AG04450 (cell line): ENCODE data around the gene ANKS1B. TPM values are rescaled to one million over a fixed set of nuclear protein-coding genes. Genes with fewer than 3 reads are reported as not detected.

Experiments
- CTCF ChIA-PET: fragments of 300-600, 350-600 bp; formaldehyde crosslinking; extraction: SDS; loops from one replicate; lab custom pipeline; 2022; ENCODE audit warnings: antibody characterized with exemption, inconsistent platforms; lab: Charles Lee
- POLR2A ChIA-PET: fragments of 350-600 bp; formaldehyde crosslinking; extraction: SDS; loops from one replicate; lab custom pipeline; 2021; ENCODE audit warnings: antibody characterized with exemption, inconsistent platforms; lab: Yijun Ruan, JAX
- DNase-seq: peaks from one replicate; pipeline ENCODE4 v3.0.0-alpha.2; 2011; ENCODE audit warnings: low read depth, low spot score
- H3K27ac ChIP-seq: one replicate; pipeline ENCODE4 v1.5.1; 2012; ENCODE audit warnings: low read depth, low read length, control low read depth
- H3K27me3 ChIP-seq: one replicate; pipeline ENCODE4 v1.6.0; 2012; ENCODE audit warnings: low read length; ENCODE audit not compliant: control insufficient read depth, insufficient read depth
- H3K4me3 ChIP-seq: 2 replicates; pipeline ENCODE4 v1.5.1; 2011; ENCODE audit warnings: mild to moderate bottlenecking, low read depth, low read length, control low read depth
- H3K9me3 ChIP-seq: 2 replicates; pipeline ENCODE4 v1.5.1; 2012; ENCODE audit warnings: low read length; ENCODE audit not compliant: control insufficient read depth, insufficient read depth
- polyA plus RNA-seq: library from polyadenylated mRNA; depleted of rRNA; stranded (reverse); fragments of >200 nt; gene quantifications from 2 replicates; pipeline ENCODE4 v1.2.3, GENCODE V29; 2011
- TF ChIP-seq, protein P1 (sequence below): IDR thresholded peaks from 2 replicates; pipeline ENCODE4 v1.5.1; 2011; ENCODE audit warnings: low read depth, low read length, control low read depth, inconsistent platforms

ANKS1B gene
- polyA plus RNA-seq, 1 experiment, result 0.22 TPM

DNA sequence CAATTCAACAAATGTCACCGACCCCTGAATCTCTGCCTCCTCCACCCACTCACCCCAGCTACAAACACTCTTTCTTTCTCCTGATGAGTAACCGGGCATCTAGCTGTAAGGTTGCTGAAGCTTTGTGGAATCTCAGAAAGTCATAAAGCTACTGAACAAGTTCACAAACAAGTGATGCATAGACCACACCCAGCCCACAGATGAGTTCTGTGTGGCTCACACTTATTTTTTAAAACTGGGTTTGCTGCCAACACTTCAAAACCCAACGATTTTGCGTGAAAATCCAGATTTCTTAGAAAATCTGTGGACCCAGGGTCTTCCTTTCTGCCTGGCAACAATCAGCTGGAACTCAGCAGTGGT is 1243.6 kb downstream of the ANKS1B start:
- ChIA-PET POLR2A (no interaction called here), CTCF (interaction anchor here (0.8 to 0.9 kb wide), 2 partner anchors 16 to 257 kb away, joined by 3 to 5 read pairs; no protein-coding TSS in a partner anchor)
- H3K27me3 ChIP-seq, result no peaks in the 10 kb centered on the region
- no peaks in the 10 kb centered on the region; the same call in 1 of the 2 replicates for H3K9me3 ChIP-seq
- no peak overlapping the region for H3K4me3 ChIP-seq
- DNase-seq, result no peak
- TF ChIP-seq, protein P1, sequence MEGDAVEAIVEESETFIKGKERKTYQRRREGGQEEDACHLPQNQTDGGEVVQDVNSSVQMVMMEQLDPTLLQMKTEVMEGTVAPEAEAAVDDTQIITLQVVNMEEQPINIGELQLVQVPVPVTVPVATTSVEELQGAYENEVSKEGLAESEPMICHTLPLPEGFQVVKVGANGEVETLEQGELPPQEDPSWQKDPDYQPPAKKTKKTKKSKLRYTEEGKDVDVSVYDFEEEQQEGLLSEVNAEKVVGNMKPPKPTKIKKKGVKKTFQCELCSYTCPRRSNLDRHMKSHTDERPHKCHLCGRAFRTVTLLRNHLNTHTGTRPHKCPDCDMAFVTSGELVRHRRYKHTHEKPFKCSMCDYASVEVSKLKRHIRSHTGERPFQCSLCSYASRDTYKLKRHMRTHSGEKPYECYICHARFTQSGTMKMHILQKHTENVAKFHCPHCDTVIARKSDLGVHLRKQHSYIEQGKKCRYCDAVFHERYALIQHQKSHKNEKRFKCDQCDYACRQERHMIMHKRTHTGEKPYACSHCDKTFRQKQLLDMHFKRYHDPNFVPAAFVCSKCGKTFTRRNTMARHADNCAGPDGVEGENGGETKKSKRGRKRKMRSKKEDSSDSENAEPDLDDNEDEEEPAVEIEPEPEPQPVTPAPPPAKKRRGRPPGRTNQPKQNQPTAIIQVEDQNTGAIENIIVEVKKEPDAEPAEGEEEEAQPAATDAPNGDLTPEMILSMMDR, result no peak
- H3K27ac ChIP-seq, result no peak overlapping the region

DNA sequence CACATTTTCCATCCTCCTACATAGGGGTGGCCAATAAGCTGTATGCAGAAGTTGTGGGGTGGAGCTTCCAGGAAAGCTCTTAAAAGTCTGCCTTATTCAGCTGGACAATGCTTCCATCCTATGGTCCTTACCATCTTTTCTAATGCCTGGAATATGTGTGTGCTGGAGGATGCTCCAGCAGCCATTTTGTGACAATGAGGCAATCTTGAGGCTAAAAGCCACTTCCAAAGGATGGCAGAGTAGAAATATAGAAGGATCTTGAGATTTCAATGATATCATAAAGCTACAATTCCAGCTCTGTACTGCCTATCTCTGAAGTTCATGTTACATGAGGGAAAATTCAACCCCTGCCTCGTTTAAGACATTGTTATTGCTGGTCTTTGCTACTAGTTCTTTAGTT is 1244.0 kb downstream of the ANKS1B start:
- DNase-seq, result no peak
- Histone ChIP-seq H3K4me3 (no peak overlapping the region), H3K27ac (no peak overlapping the region), H3K27me3 (no peaks in the 10 kb centered on the region), H3K9me3 (no peaks in the 10 kb centered on the region; the same call in 1 of the 2 replicates)
- ChIA-PET POLR2A (no interaction called here), CTCF (interaction anchor here (0.8 to 0.9 kb wide), 2 partner anchors 16 to 258 kb away, joined by 3 to 5 read pairs; no protein-coding TSS in a partner anchor)
- TF ChIP-seq, protein P1, result no peak

DNA sequence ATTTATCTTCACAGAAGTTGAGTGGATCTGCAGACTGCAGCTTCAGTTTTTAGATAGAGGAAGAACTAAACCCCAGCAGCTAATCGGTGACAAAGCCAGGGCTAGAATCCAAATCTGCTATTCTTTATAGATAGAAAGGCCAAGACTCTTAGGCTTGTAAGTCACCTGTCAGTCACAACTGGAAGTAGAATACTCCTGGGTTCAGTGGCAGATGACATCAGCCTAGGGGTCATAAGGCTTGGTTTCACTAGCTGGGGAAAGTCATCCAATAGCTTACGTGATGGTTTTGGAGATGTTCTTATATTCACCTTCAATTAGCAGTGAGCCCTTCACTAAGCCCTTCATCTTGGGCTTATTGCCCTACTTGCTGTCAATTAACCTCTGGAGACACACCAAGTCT is 1246.2 kb downstream of the ANKS1B start:
- Histone ChIP-seq H3K4me3 (no peak overlapping the region), H3K9me3 (no peaks in the 10 kb centered on the region), H3K27me3 (no peaks in the 10 kb centered on the region), H3K27ac (no peak overlapping the region)
- DNase-seq, result no peak
- ChIA-PET POLR2A (no interaction called here), CTCF (interaction anchor here (1.1 kb wide), 2 partner anchors 11 to 260 kb away, joined by 3 read pairs; no protein-coding TSS in a partner anchor)
- TF ChIP-seq, protein P1, result no peak

DNA sequence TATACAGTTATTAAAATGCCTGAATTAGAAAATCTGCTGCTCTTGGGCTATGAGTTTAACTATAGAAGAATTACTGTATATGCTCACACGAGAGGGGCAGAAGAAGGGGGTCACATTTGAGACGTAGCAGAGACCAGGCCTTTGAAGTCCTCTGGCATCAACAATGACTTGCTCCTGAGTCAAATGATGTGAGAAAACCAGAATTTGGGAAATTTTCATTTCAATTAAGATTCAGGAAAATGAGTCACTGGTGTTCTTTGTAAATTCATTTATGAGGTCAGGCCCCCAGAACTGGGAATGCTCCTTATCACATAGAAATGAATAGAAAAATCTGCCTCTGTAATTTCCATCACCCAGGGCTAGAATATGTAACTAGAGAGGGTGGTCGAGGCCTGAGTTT is 1246.7 kb downstream of the ANKS1B start:
- H3K27ac ChIP-seq, result no peak overlapping the region
- H3K9me3 ChIP-seq, result no peaks in the 10 kb centered on the region
- DNase-seq, result no peak
- TF ChIP-seq, protein P1, result no peak
- no peak overlapping the region for H3K4me3 ChIP-seq
- CTCF ChIA-PET, result interaction anchor here (1.1 kb wide), 1 partner anchor 11 kb away, joined by 3 read pairs; no protein-coding TSS in a partner anchor
- POLR2A ChIA-PET, result no interaction called here
- no peaks in the 10 kb centered on the region for H3K27me3 ChIP-seq

DNA sequence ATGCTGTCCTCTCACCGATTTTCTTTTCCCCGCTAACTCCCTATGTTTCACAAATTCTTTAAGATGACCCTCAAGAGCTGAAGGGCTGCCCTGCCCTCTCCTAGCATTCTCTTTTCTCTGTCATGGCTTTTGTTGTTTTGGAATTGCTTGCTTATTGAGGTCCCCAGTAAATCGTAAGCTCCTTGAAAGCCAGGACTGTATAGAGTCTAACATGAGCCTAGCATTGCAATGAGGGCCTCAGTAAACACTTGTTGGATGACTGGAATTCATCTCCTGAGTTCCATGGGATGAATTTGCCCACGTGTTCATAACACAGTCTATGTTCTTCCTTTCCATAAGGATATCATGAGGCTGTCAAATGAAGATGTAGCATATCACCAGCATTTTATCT is 1247.4 kb downstream of the ANKS1B start:
- no peaks in the 10 kb centered on the region for H3K27me3 ChIP-seq
- H3K9me3 ChIP-seq, result no peaks in the 10 kb centered on the region
- CTCF ChIA-PET, result interaction anchor here (1.4 to 3.9 kb wide), 3 partner anchors 10 to 261 kb away, joined by 4 to 18 read pairs (median 7); no protein-coding TSS in a partner anchor
- H3K27ac ChIP-seq, result no peak overlapping the region
- no peak overlapping the region for H3K4me3 ChIP-seq
- TF ChIP-seq, protein P1, result no peak
- POLR2A ChIA-PET, result no interaction called here
- no peak for DNase-seq
